Erythroblast (primary cell): Measurements from ENCODE around the gene KCTD11.

Experiments
- GATA1 ChIP-seq: IDR thresholded peaks from 2 replicates; pipeline ENCODE4 v1.6.1; 2011; ENCODE audit warnings: low read depth, mild to moderate bottlenecking, control low read depth, low read length, moderate library complexity
- POLR2A ChIP-seq: IDR thresholded peaks from 2 replicates; pipeline ENCODE4 v1.6.1; 2011; ENCODE audit warnings: mild to moderate bottlenecking, low read length

DNA sequence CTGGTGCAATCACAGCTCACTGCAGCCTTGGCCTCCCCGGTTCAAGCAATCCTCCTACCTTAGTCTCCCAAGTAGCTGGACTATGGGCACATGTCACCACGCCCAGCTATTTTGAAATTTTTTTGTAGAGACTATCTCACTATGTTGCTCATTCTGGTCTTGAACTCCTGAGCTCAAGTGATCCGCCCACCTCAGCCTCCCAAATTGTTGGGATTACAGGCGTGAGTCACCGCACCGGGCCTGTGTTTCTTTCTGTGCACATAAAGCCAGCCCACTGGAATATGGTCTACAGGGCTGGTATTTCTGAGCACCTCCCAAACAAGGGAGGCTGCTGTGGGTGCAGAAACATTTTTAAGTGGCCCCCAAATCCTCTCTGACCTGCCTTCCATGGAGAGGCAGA, 11.3 kb downstream of the KCTD11 start:
- TF ChIP-seq POLR2A (no peak), GATA1 (no peak)
